ENCODE measurements around the gene MAMSTR.

Gene MAMSTR

DNA sequence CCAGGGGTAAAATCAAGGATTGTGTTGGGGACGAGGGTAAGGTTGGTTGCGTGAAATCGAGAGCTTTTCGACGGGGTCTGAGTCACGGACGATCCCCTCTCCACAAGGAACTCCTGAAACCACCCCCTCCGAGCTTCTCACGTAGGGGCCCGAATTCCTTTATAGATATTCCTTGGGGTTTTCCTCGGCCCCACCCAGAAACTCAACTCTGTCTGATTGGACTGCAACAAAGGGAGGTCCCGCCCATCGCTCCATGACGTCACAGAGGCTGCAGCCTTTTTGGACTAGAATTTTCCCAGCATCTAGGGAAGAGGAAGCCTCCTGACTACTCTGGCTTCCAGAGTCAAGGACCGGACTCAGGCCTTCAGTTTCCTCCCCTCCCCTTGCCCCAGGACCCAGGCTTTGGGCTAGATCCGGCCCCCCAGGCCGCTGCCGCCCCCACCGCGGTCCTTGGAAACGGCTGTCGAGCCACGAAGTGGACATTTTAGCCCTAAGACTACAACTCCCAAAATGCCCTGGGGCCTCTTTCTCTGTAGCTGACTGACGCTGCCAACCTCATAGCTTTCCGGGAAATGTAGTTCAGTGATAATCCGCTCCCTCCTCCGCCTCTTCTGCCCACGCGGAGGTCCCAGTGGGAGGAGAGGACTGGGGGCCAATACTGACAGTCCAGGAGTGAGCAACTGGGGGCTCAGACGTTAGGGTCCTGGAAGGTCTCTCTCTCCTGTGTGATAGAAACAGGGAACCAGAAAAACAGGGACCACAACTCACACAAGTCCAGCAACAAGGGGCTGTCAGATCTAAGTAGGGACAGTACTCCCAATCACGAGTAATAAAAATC, 27.4 kb upstream of the MAMSTR start, which contains the start of gene IZUMO1:
Gene IZUMO1, minus strand, starts transcription at position 172 of the 838 bp plus-strand sequence. CDS start 1,050 bp downstream, outside the sequence.
- in situ Hi-C loops (cut with HindIII; ENCODE audit: low sequenced_read_pairs): no loop called here

DNA sequence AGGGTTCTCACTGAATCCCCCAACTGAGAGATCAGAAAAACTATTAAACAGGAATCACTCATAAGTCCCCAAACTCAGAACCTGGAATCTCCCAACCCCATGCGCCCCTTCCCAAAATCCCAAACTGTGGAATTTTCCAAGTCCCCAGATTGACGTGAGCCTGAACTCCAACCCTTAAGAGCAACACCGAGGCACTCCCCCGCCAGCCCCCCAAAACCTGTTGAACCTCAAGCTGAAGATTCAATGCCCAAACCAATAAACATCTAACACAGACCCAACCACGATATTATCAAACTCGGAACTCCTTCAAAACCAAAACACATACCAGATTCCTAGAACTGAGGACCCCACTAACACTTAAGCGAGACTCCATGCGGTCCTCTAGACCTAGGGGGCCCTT, 26.6 kb upstream of the MAMSTR start:
- in situ Hi-C loops (cut with HindIII; ENCODE audit: low sequenced_read_pairs): no loop called here

DNA sequence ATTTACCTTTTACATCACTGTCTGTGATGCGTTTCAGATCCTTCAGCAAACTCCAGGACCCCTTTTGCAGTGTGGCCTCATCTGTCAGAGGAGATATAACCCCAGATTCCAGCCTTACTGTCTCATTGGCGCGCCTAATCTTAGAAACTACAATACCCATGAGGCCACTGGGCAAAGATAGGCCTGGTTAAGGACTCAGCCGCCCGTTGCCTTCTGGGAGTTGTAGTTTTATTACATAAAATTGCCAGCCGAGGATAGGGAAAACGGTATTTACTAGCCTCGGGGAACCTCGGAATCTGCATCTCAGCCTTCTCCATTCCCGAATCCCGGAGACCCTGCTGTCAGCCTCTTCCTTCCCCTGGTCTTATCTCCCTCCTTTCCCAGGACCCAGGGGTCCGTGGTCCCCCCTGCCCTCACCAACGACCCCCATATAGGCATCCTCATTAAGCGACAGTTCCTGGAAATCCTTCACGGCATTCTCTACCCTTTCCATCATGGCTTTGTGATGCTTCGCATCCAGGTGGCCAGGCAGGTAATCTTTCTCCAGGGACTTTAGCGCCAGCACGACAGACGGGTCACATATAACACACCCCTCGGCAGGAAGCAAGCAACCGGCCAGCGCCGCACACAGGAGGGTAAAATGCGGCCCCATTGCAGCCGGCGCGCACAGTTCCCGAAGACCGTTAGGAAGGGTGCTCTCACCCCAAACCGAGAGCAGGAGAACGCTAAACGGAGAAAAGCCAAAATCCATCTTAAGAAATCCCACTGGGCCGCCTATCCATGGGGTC, 25.9 kb upstream of the MAMSTR start:
- in situ Hi-C loops (cut with HindIII; ENCODE audit: low sequenced_read_pairs): no loop called here

DNA sequence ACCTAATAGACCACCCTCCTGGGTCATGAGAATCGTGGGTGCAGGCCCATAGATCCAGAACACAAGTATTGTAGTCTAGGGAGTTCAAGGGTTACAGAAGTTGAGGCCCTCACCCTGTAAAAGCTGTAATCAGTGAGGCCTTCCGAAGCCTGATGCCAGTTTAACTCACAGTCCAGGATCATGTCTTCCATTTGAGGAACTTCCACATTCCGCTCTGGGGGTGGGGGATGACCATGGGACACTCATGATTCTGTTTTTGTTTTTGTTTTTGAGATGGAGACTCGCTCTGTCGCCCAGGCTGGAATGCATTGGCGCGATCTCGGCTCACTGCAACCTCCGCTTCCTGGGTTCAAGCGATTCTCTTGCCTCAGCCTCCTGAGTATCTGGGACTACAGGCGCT, 22.6 kb upstream of the MAMSTR start:
- in situ Hi-C loops (cut with HindIII; ENCODE audit: low sequenced_read_pairs): no loop called here

DNA sequence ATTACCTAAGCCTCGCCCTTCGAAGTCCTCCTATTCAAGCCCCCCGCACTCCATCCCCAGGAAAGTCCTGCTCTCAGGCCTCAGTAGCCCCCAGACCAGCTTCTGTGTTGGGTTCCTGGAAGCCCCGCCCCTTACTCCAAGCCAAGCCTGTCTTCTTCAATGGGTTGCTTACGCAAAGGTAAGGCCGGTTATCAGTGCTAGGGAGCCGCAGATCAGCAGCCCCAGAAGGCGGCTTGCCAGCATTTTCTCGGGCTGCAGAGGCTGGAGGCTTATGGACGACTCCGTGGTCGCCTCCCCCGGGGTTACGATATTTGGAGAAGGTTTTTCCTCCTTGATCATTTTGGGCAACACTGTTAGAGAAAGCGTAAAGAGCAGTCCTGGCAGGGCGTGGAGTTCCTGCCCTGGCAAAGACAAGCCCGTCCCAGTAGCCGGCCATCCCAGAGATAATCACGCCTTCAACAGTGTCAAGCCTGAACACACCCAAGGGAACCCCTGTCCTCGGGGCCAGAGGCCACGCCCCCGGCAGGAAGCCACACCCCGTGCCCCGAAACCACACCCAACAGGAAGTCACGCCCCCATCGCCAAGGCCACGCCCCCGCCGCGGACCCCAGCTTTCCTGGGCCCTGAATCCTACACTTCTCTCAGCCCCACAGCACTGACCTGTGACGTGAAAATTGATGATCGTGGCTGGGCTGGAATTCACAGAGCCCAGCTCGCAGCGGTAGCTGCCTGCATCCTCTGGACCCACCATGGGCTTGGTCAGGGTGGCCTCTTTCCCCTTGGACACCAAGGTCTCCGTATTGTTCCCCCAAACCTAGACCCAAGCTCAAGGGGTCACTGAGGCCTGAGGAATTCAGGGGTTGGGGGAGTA, 21.8 kb upstream of the MAMSTR start:
- in situ Hi-C loops (cut with HindIII; ENCODE audit: low sequenced_read_pairs): no loop called here

DNA sequence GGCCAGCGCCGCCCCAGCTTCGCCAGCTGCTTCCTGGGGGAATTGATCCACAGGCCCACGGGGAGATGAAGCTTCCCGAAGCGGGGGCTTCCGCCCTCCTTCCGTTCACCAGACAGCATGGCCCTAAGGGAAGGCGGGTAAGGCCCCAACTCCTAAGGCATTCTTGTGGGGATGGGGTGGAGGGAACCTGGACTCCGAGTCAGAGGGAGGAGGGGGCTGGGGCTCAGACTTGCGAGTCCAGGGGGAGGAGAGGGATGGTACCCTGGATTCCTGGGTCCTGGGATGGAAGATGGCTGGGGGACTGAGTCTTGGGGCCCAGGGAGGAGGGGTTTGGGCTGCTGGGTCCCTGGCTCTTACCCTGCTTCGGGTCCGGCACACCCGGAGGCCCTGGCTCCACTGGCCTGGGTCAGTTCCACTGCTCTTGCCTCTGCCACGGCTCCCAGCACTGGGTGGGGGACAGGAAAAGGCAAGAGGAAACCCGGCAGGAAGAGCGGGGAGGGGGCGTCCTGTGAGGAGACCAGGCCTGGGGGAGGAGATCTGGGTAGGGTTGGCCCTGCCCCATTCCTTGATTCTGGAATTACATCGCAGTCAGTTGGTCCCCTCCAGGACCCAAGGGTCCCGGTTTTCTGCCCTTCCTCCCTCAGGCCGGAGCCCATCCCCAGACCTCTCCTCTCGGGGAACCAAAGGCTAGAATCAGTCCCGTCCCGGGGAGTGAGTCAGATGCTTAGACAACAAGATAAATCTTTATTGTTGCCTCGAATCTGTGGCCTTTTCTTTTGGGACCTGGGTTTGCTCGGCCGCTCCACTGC, 20.8 kb upstream of the MAMSTR start, which contains the start of gene RASIP1:
Gene RASIP1, minus strand, starts transcription at position 447 of the 809 bp plus-strand sequence. Its CDS starts 328 bp downstream, at position 119.
- in situ Hi-C loops (cut with HindIII; ENCODE audit: low sequenced_read_pairs): no loop called here

DNA sequence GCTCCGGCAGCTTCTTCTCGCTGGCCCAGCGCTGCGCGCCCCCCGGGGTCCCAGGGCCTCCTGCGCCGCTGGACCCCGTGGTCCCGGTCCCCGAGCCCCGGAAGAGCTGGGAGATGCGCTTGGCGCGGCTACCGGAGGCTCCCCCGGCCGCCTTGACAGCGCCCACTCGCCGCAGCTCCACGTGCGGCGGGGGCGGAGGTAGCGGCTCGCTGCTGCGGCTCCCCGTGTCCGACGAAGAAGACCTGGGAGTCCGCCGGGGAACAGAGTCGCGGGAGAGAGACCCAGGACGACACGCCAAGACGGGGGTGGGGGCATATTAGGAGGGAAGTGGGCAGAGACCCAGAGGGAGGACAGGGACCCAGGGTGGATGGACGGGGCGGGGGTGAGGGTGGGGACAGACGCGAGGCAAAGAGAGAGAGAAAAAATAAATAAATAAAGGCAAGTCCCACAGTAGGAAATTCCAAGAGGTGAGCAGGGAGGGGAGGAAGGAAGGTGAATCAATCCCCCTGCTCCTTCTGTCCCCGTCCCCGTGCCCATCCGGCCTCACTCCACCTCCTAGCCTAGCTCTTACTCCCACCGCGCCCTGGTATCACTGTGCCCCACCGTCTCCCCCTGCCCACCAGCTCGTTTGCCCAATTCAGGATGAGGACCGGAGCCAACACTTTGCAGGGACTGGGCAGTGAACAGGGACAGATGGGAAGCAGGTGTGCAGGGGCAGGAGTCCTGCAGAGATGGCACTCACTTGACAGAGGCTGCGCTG, 20.1 kb upstream of the MAMSTR start:
- in situ Hi-C loops (cut with HindIII; ENCODE audit: low sequenced_read_pairs): no loop called here

DNA sequence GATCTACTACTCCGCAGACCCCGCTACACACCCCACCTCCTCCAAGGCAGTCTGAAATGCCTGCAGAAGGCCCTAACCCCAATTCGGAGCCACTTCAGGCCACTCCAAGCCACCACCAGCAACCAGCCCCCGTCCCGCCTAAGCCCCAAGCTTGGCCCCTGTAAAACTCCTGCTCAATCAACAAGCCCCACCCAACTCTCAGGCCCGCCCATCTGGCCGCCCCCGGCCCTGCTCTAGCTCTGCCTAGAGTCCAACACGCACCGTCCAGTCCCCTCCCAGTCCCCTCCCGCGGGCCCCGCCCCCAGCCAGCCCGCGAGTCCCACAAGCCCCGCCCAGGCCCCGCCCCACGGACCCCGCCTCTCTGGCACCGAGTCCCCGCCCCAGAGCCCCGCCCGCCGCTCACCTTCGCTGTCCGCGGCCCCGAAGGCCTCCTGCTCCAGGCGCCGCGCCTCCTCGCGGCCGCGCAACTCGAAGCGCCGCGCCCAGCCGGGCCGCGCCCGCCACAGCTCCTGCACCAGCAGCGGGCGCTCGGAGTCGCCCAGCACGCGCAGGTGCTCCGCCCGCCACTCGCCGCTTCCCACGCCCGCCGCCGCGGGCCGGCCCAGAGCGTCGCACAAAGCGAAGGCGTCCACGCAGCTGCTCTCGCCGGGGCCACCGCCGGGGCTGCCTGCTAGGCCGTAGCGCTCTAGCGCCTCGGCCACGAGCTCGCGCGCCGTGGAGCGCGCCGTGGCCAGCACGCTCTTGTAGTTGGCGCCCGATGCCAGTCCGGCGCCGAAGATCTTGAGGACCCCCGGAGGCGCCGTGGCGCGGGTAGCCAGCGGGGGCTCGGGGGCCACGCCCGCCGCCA, 19.3 kb upstream of the MAMSTR start:
- in situ Hi-C loops (cut with HindIII; ENCODE audit: low sequenced_read_pairs): no loop called here

DNA sequence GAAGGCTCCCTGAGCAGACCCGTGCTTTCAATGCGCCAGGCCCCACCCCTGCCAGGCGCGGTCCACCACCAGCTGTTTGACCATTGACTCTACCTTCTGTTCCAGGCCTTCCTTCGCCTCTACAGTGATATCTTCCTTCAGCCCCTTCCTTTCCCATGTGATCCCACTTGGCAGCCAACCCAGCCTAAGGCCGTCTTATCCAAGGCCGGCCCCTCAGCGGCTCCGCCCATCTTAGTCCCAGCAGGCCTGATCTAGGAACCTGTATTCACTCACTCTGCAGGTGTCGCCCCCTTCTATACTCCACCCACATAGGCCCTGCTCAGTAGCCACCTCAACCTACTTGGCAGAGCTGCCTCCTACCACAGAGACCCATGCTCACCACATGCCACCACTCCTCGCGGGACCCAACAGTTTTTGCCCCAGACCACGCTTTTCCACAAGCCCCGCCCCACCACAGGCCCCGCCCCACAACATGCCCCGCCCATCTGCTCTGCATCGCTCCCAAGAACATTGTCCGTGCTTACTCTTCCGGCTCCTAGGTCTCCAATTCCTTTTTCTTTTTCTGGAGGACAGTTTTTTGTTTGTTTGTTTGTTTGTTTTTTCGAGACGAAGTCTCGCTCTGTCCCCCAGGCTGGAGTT, 18.0 kb upstream of the MAMSTR start:
- in situ Hi-C loops (cut with HindIII; ENCODE audit: low sequenced_read_pairs): no loop called here

DNA sequence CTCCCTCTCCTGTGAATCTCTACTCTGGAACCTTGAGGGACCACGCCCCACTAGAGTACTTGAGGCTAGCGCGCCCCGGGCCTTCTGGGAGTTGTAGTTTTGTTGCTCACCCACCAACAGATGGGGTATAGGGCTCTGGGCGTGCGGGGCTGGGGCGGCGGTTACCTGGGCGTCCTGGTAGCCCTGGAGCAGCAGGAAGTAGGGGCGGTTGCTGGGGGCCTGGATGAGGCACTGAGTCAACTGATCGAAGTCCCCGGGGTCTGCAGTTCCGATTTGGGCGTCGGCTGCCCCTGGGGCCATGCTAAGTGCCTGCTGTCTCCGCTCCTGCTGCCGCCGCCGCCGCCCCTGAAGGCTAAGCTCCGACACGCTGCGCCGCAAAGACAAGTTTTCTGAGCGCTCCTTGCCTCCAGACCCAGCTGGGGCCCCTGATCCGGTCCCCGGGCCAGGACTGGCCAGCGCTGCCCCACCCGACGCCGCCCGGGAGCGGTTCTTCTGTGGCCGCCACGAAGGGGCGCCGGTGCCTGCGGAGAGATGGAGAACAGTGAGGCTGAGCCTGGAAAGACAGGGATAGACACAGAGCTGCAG, 15.6 kb upstream of the MAMSTR start:
- in situ Hi-C loops (cut with HindIII; ENCODE audit: low sequenced_read_pairs): no loop called here

DNA sequence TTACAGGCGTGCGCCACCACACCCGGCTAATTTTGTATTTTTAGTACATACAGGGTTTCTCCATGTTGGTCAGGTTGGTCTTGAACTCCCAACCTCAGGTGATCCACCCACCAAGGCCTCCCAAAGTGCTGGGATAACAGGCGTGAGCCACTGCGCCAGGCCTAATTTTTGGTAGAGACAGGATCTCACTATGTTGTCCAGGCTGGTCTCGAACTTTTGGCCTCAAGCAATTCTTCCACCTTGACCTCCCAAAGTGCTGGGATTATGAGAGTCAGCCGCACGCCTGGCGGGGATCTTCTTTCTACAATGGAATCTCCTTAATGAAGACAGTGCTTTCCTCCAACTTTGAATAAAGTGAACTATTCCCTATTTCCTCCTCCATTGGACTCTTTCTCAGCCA, 15.1 kb upstream of the MAMSTR start:
- in situ Hi-C loops (cut with HindIII; ENCODE audit: low sequenced_read_pairs): no loop called here

DNA sequence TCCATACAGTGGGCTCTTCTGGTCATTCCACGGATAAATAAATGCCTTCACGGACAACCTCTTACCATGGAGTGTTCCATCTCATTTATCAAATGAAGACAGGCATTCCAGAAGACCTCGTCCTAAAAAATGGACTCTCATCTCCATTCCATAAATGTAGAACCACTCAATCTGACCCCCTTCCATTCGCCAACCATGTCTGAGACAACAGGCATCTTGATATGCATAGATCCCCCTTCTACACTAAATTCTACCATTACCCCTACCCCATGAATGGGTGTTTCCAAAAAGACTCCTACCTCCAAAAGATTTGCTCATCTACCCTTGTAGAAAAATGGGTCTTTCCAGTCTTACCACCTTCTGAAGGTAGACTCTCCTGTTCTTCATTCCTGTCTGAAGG, 11.9 kb upstream of the MAMSTR start:
- in situ Hi-C loops (cut with HindIII; ENCODE audit: low sequenced_read_pairs): no loop called here

DNA sequence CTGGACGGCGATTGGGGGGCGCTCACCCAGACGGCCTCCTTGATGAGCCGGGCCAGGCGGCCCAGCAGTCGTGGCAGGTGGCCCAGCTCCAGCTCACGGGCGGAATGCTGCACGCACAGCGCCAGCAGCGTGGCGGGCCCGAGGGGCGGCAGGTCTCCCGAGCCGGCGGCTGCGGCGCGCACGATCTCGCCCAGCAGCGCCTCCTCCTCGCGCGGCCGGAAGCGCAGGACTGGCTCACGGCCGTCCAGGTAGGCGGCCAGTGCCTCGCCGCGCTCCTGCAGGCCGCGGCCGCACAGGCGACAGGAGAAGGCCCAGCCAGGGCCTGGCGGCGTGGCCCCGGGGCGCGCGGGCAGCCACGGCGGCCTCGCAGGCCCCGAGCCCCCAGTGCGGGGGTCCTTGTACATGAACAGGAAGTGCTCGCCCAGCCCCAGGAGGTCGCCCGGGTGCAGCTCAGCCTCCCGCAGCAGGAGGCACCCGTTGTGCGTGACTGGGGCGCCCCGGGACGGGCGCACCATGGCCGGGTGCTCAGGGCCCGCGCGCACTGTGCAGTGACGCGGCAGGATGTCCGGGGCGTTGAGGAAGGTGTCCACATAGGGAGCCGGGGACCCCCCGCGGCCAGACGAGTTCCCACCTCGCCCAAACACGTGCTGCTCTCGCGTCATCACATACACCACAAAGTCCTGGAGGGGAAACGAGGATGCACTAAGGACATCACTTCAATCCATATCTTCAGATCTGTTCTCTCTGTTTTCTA, 9.6 kb upstream of the MAMSTR start:
- in situ Hi-C loops (cut with HindIII; ENCODE audit: low sequenced_read_pairs): no loop called here

DNA sequence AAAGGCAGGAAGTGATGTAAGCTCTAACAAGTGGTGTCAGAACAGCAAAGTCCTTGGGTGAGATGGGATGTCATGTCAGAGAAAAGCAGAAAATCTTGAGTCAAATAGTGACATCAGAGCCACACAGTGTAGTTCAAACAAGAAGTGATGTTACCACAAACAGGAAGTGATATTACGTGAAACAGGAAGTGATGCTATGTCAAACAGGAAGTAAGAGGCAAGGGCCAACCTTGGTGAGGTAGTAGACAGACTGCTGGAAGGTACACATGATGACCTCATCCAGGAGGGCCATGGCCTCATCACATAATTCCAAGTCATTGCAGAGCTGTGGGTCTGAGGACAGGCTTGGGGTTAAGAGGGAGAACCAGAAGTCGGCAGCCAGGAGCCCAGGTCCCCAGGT, 7.0 kb upstream of the MAMSTR start:
- in situ Hi-C loops (cut with HindIII; ENCODE audit: low sequenced_read_pairs): no loop called here

DNA sequence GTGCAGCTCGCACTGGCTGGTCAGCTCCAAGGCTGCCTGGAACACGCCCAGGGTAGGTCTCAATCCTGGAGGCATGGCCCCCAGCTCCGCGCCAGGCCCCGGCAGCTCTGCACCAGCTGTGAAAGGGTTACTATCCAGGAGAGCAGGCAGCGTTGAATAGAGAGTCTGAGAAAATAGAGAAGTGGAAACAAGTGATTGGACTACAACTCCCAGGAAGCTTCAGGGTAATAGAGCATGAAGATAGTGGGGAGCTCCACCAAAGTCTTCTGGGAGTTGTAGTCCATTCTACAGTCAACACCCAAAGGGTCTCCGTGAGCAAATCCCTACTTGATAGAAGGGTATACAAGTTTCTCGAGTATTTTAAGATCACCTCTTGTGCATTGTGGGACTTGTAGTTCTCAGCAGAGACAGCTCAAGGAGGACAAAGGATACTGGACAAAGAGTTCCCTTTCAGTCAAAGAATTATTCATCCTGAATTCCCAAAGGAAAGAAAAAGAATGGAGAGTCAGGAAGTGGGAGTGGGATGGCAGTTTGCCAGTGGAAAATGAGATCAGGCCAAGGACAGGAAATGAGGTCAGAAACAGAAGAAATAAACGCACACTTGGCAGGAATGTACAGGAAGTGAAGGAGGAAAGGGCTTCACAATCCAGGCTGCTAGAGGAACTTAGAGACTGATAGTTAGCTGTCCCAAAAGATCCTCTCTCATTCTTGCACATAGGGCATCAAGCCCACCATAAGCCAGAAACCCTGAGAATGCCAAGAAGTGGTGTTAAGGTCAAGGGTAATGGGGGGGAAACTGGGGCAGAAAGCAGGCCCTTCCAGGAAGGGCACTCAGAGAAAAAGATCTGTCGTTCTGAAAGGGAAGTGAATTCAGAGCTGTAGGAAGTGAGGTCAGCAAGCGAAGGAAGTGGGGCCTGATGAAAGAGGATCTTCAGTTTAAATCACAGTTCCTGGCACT, 5.5 kb upstream of the MAMSTR start:
- in situ Hi-C loops (cut with HindIII; ENCODE audit: low sequenced_read_pairs): loop anchor here (5.0 kb wide), 2 partner anchors 87 to 93 kb away; partner anchors contain the start of gene BCAT2

Measured in endothelial cell of hepatic sinusoid (primary cell).